GM12878 (cell line): ENCODE measurements around the gene CRTC3.
"Not testable (repeated sequence)": the region's sequence is repeated elsewhere in the genome, so short reads cannot be mapped to it uniquely, and the experiment has no call there.

Source experiments
- CREB1 ChIP-seq: IDR thresholded peaks from 2 replicates; pipeline ENCODE4 v1.6.1; 2012; ENCODE audit warnings: low read depth, mild to moderate bottlenecking, inconsistent platforms
- EZH2 ChIP-seq: IDR thresholded peaks from 2 replicates; pipeline ENCODE4 v1.6.1; 2012; ENCODE audit warnings: low read depth, mild to moderate bottlenecking, control low read depth, inconsistent platforms, low read length, borderline replicate concordance; ENCODE audit not compliant: control insufficient read depth
- JUND ChIP-seq: IDR thresholded peaks from 2 replicates; pipeline ENCODE4 v1.6.1; 2012; ENCODE audit warnings: low read depth, mild to moderate bottlenecking, low read length, improper control_type of control experiment, moderate library complexity
- MYB ChIP-seq: fragments of 150-350 bp; IDR thresholded peaks from 2 replicates; pipeline ENCODE4 v1.6.1; 2014; ENCODE audit warnings: mild to moderate bottlenecking, low read depth, low read length, borderline replicate concordance
- SP1 ChIP-seq: IDR thresholded peaks from one replicate; pipeline ENCODE4 v1.6.1; 2011; ENCODE audit warnings: low read depth, low read length
- STAT3 ChIP-seq: IDR thresholded peaks from 2 replicates; pipeline ENCODE4 v1.6.1; 2011; ENCODE audit warnings: low read depth, low read length, improper control_type of control experiment
- TF ChIP-seq, protein P1 (sequence below), 3 experiments: IDR thresholded peaks in 2 of 3; conservative IDR thresholded peaks in 1 of 3; 2 replicates each; pipeline ENCODE4 v1.5.1; 2011; ENCODE audit warnings: low read depth in 3 of 3, low read length in 3 of 3, mild to moderate bottlenecking in 3 of 3, control low read depth in 2 of 3, moderate library complexity in 2 of 3, inconsistent platforms in 1 of 3, mixed read lengths in 1 of 3; ENCODE audit not compliant: control insufficient read depth in 2 of 3, insufficient read depth in 1 of 3; ENCODE audit errors: extremely low read depth in 1 of 3

DNA sequence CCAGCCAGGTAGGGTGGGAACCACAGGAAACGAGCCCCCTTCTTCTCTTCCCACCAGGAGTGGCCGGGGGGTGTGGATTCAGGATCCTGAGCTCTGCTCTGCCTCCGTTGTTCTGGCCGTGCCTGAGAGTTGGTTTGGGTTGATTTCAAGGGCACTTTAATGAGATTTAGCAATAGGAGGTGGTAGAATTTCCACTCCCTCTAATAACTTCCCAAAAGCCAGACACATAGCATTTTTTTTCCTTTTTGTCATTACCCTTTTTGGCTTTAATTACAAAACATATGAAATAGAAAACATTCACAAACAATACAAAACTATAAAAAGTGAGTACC, 131.2 kb downstream of the CRTC3 start:
- TF ChIP-seq JUND, EZH2, MYB, SP1, STAT3, CREB1: not testable (repeated sequence)
- TF ChIP-seq, protein P1, sequence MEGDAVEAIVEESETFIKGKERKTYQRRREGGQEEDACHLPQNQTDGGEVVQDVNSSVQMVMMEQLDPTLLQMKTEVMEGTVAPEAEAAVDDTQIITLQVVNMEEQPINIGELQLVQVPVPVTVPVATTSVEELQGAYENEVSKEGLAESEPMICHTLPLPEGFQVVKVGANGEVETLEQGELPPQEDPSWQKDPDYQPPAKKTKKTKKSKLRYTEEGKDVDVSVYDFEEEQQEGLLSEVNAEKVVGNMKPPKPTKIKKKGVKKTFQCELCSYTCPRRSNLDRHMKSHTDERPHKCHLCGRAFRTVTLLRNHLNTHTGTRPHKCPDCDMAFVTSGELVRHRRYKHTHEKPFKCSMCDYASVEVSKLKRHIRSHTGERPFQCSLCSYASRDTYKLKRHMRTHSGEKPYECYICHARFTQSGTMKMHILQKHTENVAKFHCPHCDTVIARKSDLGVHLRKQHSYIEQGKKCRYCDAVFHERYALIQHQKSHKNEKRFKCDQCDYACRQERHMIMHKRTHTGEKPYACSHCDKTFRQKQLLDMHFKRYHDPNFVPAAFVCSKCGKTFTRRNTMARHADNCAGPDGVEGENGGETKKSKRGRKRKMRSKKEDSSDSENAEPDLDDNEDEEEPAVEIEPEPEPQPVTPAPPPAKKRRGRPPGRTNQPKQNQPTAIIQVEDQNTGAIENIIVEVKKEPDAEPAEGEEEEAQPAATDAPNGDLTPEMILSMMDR (IDR thresholded peaks at IDR 0.05 in 2 of 3, conservative IDR thresholded peaks at IDR 0.05 in 1 of 3; ENCODE audit: control insufficient read depth in 2 of 3, extremely low read depth in 1 of 3, insufficient read depth in 1 of 3, low read depth in 3 of 3, low read length in 3 of 3) = not testable (repeated sequence)
